Omental fat pad (tissue), 4 donors: Measurements from ENCODE around the gene HOGA1. TPM values are rescaled to one million over a fixed set of nuclear protein-coding genes. Genes with fewer than 3 reads are reported as not detected.
A peak's percentile ranks its signal among the peaks of the same experiment; 100 is the strongest.

Source experiments
- ATAC-seq: fragments of 150-250 bp; one replicate; pipeline ENCODE4 v1.9.1; 2016; ENCODE audit warnings: mild to moderate bottlenecking, moderate library complexity; ENCODE audit not compliant: low FRiP score
- DNase-seq: peaks from one replicate; pipeline ENCODE4 v3.0.0-alpha.2; 2019; ENCODE audit warnings: low spot score
- total RNA-seq, 4 donors: library from RNA; depleted of rRNA; stranded (reverse); fragments of >200 nt; gene quantifications; one replicate each; pipeline ENCODE4 v1.1.0, GENCODE V29; 2016
- TF ChIP-seq, protein P1 (sequence below), 3 donors: fragments of 450-650 bp; IDR thresholded peaks; one replicate each; pipeline ENCODE4 v1.5.1; 2016 to 2017; ENCODE audit warnings: antibody characterized with exemption in 3 of 3, mild to moderate bottlenecking in 3 of 3, moderate library complexity in 2 of 3

Gene HOGA1
- total RNA-seq, result 10 to 100 TPM in 1 of 4 donors, 1 to 10 TPM in 3; 3.3 to 11.7 (median 7.6) TPM

DNA sequence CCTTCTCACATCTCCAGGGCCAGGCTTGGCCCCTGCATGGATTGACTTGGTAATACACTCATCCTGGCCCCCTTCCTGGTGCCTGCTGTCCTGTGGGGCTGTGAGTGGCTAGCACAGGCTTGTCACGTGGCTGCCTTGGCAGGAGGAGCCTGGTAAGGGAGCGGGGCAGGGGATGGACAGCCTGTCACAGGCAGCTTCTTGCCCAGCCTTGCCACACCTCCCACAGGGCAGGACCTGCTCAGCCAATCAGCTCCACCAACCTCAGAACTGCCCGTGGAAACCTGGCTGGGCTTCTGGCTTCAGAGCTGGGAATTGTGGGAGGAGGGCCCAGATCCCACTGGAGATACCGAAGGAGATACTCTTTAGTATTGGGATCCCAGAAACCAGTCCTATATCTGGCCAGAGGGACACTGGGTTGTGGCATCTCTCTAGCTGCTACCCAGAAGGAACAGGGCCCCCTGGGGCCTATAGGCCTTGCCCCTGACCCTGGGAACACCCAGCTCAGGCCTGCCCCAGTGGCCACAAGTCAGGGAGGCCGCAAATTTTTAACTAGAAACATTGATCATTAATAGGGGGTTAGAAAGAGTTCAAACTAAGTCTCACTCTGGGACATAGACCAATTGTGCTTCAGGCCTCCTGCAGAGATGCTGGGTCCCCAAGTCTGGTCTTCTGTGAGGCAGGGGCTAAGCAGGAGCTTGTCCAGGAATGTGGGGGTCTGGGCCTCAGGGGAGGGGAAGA is at the start of gene HOGA1:
TSS of gene HOGA1 (plus strand) at position 330 of the 738 bp plus-strand sequence. CDS start at position 645, 315 bp downstream.
- DNase-seq (no peak), ATAC-seq (peak; percentile 92)
- TF ChIP-seq, protein P1, sequence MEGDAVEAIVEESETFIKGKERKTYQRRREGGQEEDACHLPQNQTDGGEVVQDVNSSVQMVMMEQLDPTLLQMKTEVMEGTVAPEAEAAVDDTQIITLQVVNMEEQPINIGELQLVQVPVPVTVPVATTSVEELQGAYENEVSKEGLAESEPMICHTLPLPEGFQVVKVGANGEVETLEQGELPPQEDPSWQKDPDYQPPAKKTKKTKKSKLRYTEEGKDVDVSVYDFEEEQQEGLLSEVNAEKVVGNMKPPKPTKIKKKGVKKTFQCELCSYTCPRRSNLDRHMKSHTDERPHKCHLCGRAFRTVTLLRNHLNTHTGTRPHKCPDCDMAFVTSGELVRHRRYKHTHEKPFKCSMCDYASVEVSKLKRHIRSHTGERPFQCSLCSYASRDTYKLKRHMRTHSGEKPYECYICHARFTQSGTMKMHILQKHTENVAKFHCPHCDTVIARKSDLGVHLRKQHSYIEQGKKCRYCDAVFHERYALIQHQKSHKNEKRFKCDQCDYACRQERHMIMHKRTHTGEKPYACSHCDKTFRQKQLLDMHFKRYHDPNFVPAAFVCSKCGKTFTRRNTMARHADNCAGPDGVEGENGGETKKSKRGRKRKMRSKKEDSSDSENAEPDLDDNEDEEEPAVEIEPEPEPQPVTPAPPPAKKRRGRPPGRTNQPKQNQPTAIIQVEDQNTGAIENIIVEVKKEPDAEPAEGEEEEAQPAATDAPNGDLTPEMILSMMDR (IDR thresholded peaks at IDR 0.05), result no peak

DNA sequence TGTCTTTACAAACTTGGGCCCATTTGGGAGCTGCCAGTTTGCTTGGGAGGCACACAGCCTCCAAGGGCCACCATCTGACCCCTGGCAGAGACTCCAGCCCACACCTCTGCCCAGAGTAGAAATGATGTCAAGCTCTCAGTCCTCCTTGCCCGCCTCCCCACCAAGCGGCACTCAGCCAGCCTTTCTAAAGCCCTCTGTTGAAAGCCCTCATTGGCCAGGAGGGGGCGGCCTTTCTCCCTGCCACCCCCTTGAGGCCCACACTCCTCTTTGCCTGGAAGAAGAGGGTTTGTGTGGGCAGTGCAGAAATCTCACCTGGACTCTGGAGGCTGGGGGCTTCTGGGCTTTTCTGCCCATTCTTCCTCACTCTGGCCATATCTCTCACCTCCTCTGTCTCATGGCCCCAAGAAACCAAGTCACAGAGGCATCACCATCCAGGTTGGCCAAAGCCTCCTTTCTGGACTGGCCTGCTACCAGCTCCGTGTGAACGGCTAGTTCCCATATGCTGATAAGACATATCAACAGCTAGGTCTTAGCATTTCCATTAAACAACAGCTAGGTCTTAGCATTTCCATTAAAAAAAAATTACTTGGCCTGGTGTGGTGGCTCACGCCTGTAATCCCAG is 49.3 kb upstream of the HOGA1 start:
- ATAC-seq (no peak), DNase-seq (no peak)
- TF ChIP-seq, protein P1 (IDR thresholded peaks at IDR 0.05), result no peak

DNA sequence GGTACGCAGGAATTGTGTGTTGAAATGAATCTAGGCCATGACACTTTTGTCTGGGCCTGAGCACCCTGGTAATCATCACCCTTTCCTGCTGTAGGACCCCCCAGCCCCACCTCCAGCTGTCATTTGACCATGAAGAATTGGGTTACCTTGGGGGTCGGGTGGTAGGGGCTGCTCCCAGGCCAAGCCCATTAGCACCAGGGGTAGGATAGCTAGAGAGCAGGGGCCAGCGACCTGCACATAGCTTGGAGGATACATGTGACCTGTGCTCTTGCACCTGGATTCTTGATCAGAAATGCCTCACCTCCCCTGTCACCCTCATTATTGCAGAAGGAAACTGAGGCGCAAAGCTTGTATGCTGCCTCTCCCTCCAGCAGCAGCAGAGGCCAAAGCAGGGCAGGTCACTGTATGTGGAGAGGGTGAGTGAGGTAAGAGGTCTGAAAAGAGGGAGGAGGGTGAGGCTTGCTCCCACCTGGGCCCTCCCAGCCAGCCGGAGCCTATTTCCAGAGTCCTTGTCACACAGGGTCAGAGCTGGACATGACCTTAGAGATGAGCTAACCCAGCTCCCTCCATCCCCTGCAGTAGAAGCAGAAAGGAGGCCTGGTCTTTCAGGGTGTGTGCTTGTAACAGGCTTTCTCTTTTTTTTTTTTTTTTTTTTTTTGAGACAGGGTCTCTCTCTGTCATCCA is 46.9 kb upstream of the HOGA1 start:
- TF ChIP-seq, protein P1 (IDR thresholded peaks at IDR 0.05), result no peak
- DNase-seq, result no peak
- ATAC-seq, result no peak

DNA sequence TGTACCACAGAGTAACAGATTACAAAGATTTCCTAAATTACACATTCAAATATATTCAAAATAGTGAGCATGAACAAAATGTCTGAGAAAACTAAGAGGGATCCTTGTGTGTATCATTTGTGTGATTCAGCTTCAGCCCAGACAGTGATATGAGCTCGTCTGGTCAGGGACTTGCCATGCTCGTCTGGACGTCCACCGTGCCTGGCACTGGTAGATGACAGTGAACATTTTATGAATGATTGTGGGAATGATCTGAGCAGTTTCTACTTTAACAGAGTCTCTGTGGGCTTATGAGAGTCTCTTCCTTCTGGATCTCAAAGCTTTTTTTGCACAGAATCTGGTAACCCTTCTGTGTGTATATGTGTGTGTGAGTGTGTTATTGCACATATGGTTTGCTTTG is 45.8 kb upstream of the HOGA1 start:
- DNase-seq (no peak), ATAC-seq (no peak)
- TF ChIP-seq, protein P1 (IDR thresholded peaks at IDR 0.05), result no peak

DNA sequence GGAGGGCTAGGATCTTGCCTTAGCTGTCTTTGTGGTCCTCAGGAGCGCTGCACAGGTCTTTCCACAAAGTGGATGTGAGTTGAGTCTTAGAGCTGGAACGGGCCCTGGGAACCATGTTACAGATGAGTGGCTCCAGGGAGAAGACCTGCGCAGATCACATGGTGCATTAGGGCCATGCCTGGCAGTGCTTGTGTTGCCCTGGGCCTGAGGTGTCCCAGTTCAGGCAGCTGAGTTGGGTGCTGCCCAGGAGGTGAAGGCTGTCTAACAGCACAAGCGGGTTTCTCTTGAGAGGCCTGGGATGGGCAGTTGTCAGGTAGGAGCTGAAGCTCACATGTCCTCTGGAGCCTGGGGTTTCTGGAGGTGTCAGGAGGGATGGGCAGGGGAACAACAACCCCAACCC is 45.4 kb upstream of the HOGA1 start:
- TF ChIP-seq, protein P1 (IDR thresholded peaks at IDR 0.05), result no peak
- DNase-seq, result no peak
- no peak for ATAC-seq

DNA sequence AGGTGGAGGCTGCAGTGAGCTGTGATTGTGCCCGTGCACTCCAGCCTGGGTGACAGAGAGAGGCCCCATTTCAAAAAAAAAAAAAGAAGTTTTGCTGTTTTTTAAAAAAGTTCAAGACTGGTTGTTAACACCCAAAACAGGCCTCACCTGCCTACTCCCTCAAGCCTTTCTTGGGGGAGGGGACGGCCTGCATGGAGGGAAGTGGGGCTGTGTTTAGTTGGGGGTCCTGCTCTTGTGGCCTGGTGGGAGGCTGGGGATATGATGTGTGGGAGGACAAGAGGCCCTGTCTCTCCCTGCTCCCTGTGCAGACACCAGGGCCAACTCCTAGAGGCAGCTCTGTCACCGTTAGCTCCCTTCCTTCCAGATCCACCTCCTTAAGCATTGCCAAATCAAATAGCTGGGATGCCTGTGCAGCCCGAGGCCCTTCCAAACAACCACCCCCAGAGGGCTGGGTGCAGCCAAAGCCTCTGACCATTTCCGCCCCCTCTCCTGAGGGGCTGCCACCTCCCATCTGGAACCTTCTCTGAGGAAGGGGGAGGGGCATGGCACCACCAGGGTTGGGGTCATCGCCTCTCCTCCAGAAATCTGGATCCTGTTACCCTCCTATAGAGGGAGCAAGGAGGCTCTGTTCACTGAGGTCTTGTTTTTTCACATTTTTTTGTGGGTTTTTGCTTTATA is 44.5 kb upstream of the HOGA1 start:
- TF ChIP-seq, protein P1 (IDR thresholded peaks at IDR 0.05), result no peak
- peak; percentile 40 for ATAC-seq
- no peak for DNase-seq
